Glutamatergic neuron (in vitro differentiated cells): ENCODE results near the gene SULT1B1. TPM values are rescaled to one million over a fixed set of nuclear protein-coding genes. Genes with fewer than 3 reads are reported as not detected.

ENCODE experiments used
- DNase-seq: peaks from one replicate; pipeline ENCODE4 v3.0.0; 2022
- H3K27ac Mint-ChIP-seq: one replicate; pipeline ENCODE4 v1.8.0; 2020; ENCODE audit warnings: mild to moderate bottlenecking, mixed read lengths, inconsistent platforms; ENCODE audit not compliant: unreplicated experiment
- H3K27me3 Mint-ChIP-seq: one replicate; pipeline ENCODE4 v1.8.0; 2020; ENCODE audit warnings: mild to moderate bottlenecking, moderate library complexity, mixed read lengths, inconsistent platforms; ENCODE audit not compliant: unreplicated experiment
- H3K36me3 Mint-ChIP-seq: one replicate; pipeline ENCODE4 v1.8.0; 2020; ENCODE audit warnings: mild to moderate bottlenecking, mixed read lengths, inconsistent platforms; ENCODE audit not compliant: unreplicated experiment
- H3K4me1 Mint-ChIP-seq: one replicate; pipeline ENCODE4 v1.8.0; 2020; ENCODE audit warnings: mild to moderate bottlenecking, low read depth, mixed read lengths, inconsistent platforms; ENCODE audit not compliant: unreplicated experiment
- H3K4me3 Mint-ChIP-seq: one replicate; pipeline ENCODE4 v1.8.0; 2020; ENCODE audit warnings: mild to moderate bottlenecking, mixed read lengths, inconsistent platforms; ENCODE audit not compliant: unreplicated experiment
- H3K9me3 Mint-ChIP-seq: one replicate; pipeline ENCODE4 v1.8.0; 2020; ENCODE audit warnings: mild to moderate bottlenecking, moderate library complexity, mixed read lengths, inconsistent platforms; ENCODE audit not compliant: unreplicated experiment
- total RNA-seq: library from RNA; stranded (reverse); fragmentation: NEBNext Ultra II Directional; extraction: Animal tissue kit (Norgen Biotek cat#: 25700); gene quantifications from one replicate; pipeline ENCODE4 v1.2.1, GENCODE V29; 2021; ENCODE audit not compliant: unreplicated experiment
- TF ChIP-seq, protein P1 (sequence below): fragments of 200-600 bp; sonication (generic); IDR thresholded peaks from one replicate; pipeline ENCODE4 v1.5.0; 2021; ENCODE audit not compliant: partially characterized antibody, unreplicated experiment

SULT1B1 gene
- total RNA-seq, 1 donor from 2014 or later, result 0.10 TPM

DNA sequence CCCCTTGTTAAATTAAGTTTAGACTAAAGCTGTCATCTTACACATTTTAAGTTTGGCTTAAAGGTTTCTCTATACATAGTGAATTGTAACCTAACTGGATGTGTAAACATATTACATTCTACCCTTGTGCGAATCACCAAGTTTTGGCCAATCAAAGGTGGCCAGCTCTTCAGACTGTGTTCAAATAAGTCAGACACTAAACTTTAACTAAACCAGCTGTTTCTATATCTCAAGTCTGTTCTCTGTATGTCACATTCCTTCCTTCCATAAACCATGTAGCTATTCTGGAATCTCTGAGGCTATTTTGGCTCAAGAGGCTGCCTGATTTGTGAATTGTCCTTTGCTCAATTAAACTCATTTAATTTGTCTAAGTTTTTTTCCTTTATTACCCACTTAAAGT, 6.7 kb downstream of the SULT1B1 start:
- Mint-ChIP-seq H3K4me3 (no peak overlapping the region), H3K27ac (no peak overlapping the region), H3K9me3 (no peaks in the 10 kb centered on the region), H3K36me3 (no peaks in the 10 kb centered on the region), H3K27me3 (no peaks in the 10 kb centered on the region), H3K4me1 (no peaks in the 10 kb centered on the region)
- TF ChIP-seq, protein P1, sequence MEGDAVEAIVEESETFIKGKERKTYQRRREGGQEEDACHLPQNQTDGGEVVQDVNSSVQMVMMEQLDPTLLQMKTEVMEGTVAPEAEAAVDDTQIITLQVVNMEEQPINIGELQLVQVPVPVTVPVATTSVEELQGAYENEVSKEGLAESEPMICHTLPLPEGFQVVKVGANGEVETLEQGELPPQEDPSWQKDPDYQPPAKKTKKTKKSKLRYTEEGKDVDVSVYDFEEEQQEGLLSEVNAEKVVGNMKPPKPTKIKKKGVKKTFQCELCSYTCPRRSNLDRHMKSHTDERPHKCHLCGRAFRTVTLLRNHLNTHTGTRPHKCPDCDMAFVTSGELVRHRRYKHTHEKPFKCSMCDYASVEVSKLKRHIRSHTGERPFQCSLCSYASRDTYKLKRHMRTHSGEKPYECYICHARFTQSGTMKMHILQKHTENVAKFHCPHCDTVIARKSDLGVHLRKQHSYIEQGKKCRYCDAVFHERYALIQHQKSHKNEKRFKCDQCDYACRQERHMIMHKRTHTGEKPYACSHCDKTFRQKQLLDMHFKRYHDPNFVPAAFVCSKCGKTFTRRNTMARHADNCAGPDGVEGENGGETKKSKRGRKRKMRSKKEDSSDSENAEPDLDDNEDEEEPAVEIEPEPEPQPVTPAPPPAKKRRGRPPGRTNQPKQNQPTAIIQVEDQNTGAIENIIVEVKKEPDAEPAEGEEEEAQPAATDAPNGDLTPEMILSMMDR, result no peak
- DNase-seq, result no peak

DNA sequence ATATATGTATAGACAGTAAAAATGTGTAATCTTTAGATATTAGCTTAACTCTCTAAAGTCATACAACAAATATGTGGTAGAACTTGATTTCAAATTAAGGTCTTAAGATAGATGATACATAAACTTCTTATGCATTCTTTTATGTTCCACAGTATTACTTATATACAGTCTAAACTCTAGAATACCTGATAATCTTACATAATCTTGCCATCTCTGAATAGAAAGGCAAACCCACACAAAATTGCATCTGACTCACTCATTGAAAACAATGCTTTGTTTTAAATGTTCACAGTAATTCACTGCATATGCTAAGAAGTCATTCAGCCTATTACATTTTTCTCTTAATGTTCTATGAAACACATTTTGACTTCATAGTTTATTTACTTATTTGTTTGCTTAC, 10.1 kb downstream of the SULT1B1 start:
- Mint-ChIP-seq H3K4me1 (no peaks in the 10 kb centered on the region), H3K36me3 (no peaks in the 10 kb centered on the region), H3K9me3 (no peaks in the 10 kb centered on the region), H3K27me3 (no peaks in the 10 kb centered on the region), H3K4me3 (no peak overlapping the region), H3K27ac (no peak overlapping the region)
- TF ChIP-seq, protein P1, result no peak
- DNase-seq, result no peak

DNA sequence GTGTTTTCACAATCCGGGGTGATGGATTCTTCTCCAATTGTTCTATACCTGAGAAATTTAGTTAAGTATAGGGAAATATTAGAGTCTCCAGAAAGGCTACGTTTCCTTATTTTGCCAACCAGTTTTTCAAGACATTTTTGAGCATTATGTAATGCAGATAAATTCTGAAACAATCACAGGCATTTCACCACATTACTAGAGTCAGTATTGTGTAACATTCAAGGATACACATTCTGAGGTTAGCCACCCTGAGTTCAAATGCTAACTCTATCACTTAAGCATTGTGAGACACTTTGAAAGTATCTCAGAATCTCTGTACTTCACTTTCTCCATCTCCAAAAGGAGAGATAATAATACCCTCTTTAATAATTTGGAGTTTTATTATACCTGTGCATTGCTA, 10.6 kb downstream of the SULT1B1 start:
- Mint-ChIP-seq H3K9me3 (no peaks in the 10 kb centered on the region), H3K36me3 (no peaks in the 10 kb centered on the region), H3K27me3 (no peaks in the 10 kb centered on the region), H3K4me3 (no peak overlapping the region), H3K4me1 (no peaks in the 10 kb centered on the region), H3K27ac (no peak overlapping the region)
- TF ChIP-seq, protein P1, result no peak
- no peak for DNase-seq

DNA sequence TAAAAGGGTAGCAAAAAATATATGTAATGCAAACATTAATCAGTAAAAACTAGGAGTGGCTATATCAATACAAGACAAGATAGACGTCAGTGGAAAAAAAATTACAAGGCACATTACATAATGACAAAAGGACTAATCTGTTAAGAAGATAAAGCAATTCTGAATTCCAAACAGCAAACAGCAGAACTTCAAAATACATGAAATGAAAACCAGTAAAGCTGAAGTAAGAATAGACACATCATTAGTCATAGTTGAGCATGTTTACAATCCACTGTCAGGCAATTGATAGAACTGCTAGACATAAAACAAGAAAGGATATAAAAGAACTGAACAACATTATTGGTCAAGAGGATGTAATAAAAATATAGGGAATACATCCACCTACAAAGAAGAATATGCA, 12.2 kb downstream of the SULT1B1 start:
- TF ChIP-seq, protein P1, result no peak
- no peaks in the 10 kb centered on the region for H3K4me1 Mint-ChIP-seq
- no peak for DNase-seq
- H3K36me3 Mint-ChIP-seq, result no peaks in the 10 kb centered on the region
- H3K9me3 Mint-ChIP-seq, result no peaks in the 10 kb centered on the region
- H3K27ac Mint-ChIP-seq, result no peak overlapping the region
- H3K27me3 Mint-ChIP-seq, result peaks cover 2% of the 10 kb centered on the region
- no peak overlapping the region for H3K4me3 Mint-ChIP-seq

DNA sequence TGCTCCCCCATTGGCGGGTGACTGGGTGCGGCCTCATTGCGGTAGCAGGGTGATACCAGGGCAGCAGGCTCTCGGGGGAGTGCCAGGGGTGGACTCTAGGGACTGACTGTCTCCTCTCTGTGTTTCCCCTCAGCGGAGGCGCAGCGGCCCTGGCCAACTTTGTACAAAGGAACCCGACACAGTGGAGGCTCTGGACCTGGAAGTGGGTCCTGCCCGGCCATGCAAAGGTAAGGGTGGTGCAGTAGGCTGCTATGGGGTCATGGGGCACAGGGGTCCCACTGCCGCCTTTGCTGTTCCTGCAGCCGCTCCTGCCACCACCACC, 16.3 kb downstream of the SULT1B1 start:
- TF ChIP-seq, protein P1, result no peak
- Mint-ChIP-seq H3K36me3 (no peaks in the 10 kb centered on the region), H3K9me3 (no peaks in the 10 kb centered on the region), H3K27me3 (peaks cover 4% of the 10 kb centered on the region), H3K4me3 (no peak overlapping the region), H3K4me1 (no peaks in the 10 kb centered on the region), H3K27ac (no peak overlapping the region)
- no peak for DNase-seq
